ENCODE results near the gene PSENEN. TPM values are rescaled to one million over a fixed set of nuclear protein-coding genes. Genes with fewer than 3 reads are reported as not detected.

Gene PSENEN
- total RNA-seq, 1 experiment from 2014 or later: 69.7 TPM

- no peak for TF ChIP-seq CTCF (conservative IDR thresholded peaks at IDR 0.05)
- H2AFZ ChIP-seq (ENCODE audit: low read length): no peak overlapping the region
- H4K8ac ChIP-seq (replicated peaks; ENCODE audit: insufficient read length, low read depth, low read length): no peak overlapping the region
- no peak overlapping the region for H3K9ac ChIP-seq (ENCODE audit: extremely low read depth, insufficient read length, low read length)
- H4K91ac ChIP-seq (ENCODE audit: insufficient read length, low read depth, low read length): no peak overlapping the region
- no peak overlapping the region for H2BK120ac ChIP-seq (ENCODE audit: low read depth, low read length, poor library complexity, severe bottlenecking)
- no peak overlapping the region for H2AK5ac ChIP-seq (ENCODE audit: insufficient read length, low read length)
- H3K14ac ChIP-seq (ENCODE audit: insufficient read depth, low read length): no peak overlapping the region
- no peak for DNase-seq
- no peaks in the 10 kb centered on the region for H4K20me1 ChIP-seq (ENCODE audit: control insufficient read depth, insufficient read depth, insufficient read length)
- no peaks in the 10 kb centered on the region; the same call in 1 of the 2 replicates for H3K79me2 ChIP-seq (ENCODE audit: insufficient read depth, low read length)
- no peaks in the 10 kb centered on the region for H3K79me1 ChIP-seq (ENCODE audit: insufficient read depth, low read depth, low read length, poor library complexity, severe bottlenecking)
- no peaks in the 10 kb centered on the region for H3K27me3 ChIP-seq (ENCODE audit: insufficient read depth, low read length)
- no peak overlapping the region for H3K23ac ChIP-seq (ENCODE audit: insufficient read length, low read depth, low read length)
- no peak overlapping the region for H3K18ac ChIP-seq (ENCODE audit: insufficient read length, low read depth, low read length)
- WGBS (ENCODE audit: extremely low coverage, insufficient read length, low lambda C conversion rate): no CpG with 5 or more reads among the region's 11 CpGs
- H3K9me3 Mint-ChIP-seq: no peaks in the 10 kb centered on the region; a peak in 1 of 5 replicates
- peaks cover 0 to 14% (median 6%) of the 10 kb centered on the region in 3 experiments; a peak in 5 of 7 replicates for H3K36me3 Mint-ChIP-seq (ENCODE audit: insufficient read depth in 1 of 3, low read depth in 3 of 3)
- peaks cover 11% of the 10 kb centered on the region for H3K23me2 ChIP-seq (ENCODE audit: insufficient read length, low read depth, low read length, poor library complexity, severe bottlenecking)
- H3K56ac ChIP-seq (ENCODE audit: insufficient read length, low read depth, low read length): no peak overlapping the region
- no peaks in the 10 kb centered on the region; the same call in 1 of the 2 replicates for H3K27me3 Mint-ChIP-seq (ENCODE audit: low read depth)
- H2BK20ac ChIP-seq (ENCODE audit: low read depth, low read length, poor library complexity, severe bottlenecking): no peak overlapping the region
- H3K4me3 Mint-ChIP-seq: no peak overlapping the region; a peak in 1 of 5 replicates
- H2BK15ac ChIP-seq (ENCODE audit: low read depth, low read length): no peak overlapping the region
- H3K4me2 ChIP-seq (ENCODE audit: insufficient read depth, insufficient read length, low read length): no peak overlapping the region
- no peak overlapping the region; a peak in 1 of 7 replicates for H3K27ac Mint-ChIP-seq
- H3K9me3 ChIP-seq (ENCODE audit: control insufficient read depth, low read depth, low read length): no peaks in the 10 kb centered on the region
- no peak overlapping the region for H3K4ac ChIP-seq (ENCODE audit: low read depth, low read length)
- no peak overlapping the region for H4K5ac ChIP-seq (ENCODE audit: insufficient read length, low read depth, low read length)
- H2BK12ac ChIP-seq (ENCODE audit: insufficient read length, low read depth, low read length): no peak overlapping the region
- no peak overlapping the region for H3K27ac ChIP-seq (ENCODE audit: insufficient read length, low read depth, low read length)
- no peak overlapping the region for H2BK5ac ChIP-seq (ENCODE audit: insufficient read length, low read length)
- H3K4me1 ChIP-seq (ENCODE audit: insufficient read depth, low read length): peaks cover 10% of the 10 kb centered on the region; the same call in 1 of the 2 replicates
- H3K4me1 Mint-ChIP-seq: peaks cover 42 to 43% of the 10 kb centered on the region in 2 experiments
- no peak overlapping the region for H3T11ph ChIP-seq (ENCODE audit: low read length)
Measured at GRCh38 chr19:35712567-35713505, 32.6 kb upstream of the PSENEN start.
